ENCODE results near the gene NADK.

Gene NADK

DNA sequence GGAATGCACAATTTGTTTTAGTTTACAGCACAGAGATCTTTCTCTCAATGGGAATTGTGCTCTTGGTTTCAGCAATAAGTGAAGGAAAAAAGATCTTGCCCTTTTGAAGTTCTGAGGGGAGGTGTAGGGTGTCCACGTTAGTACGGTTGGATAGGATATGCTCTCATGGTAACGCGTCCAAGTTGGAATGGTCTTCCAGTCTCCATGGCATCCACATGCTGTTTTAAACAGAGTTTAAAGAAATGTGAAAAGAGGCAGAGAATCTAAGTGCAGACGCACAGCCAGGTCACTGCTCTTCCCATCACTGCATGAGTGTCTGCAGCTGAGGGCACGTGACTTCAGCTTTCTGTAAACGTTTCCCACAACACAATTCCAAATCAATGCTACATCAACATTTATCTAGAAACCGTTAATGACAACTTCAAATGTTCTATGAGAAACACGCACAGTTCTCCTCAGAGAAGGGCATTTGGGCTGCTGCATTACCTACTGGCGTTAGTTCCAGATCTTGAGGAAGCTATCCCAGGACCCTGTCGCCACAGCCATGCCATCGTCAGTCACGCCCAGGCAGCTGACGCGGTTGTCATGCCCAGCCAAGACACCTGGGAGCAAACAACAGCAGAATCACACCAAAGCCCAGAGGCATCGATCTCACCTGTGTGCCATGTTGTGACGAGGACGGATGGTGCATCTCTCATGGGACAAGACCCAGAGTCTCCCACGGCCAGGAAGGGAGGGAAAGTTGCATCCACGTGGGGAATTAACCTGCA lies 8.8 kb upstream of the NADK start:
- no peak for FAIRE-seq

DNA sequence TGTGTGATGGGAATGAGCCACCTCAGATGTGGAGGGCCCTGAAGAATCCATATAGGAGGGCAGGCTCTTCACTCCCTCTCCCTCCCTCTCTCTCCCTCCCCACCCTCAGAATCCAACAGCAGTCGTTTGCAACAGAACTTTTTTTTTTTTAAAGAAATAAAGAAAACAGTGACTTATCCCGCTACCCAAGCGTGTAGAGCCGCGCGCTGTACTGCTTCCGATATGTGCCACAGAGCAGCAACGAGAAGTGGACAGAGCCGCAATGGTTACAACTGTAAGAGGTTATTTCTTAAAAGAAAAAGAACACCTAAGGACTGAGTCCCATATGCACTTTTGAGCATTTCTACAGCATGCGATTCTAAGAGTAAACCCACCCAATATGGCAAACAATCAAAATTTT lies 7.4 kb upstream of the NADK start:
- no peak for FAIRE-seq

DNA sequence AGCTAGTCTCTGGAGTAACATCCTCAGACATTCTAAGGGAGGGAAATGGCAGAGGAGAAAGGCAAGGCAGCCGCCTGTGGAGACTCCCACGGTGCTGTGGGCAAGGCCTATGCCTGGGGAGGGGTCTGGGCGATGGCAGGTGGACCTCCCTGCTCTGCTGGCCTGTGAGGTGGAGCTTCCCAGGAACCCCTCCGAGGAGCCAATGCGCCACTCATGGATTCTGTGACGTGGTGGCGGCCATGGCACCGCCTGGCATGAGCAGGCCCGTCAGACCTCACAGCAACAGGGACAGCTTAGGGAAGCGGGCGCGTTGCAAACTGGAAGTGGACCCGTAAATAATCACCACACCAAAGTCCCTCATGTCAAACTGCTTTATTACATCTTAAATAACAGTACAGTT lies 6.7 kb upstream of the NADK start:
- FAIRE-seq: no peak

DNA sequence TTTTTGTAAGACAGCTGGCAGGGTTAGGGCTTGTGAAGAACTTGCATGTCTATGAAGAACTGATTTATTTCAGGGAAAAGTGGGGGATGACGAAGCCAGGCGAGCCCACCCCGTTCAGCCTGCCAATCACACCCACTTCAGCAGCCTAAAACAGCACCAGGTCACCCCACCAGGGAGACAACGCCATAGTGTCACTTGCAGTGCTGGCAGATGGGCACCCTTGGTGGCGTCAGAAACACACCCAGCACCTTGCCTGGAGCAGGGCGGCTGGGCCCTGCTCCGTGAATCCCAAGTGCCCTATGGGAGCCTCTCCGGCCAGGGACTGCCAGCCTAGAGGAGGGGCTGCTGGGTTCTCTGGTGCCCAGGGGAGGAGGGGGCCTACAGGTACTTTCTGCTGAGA lies 5.0 kb upstream of the NADK start:
- no peak for FAIRE-seq

DNA sequence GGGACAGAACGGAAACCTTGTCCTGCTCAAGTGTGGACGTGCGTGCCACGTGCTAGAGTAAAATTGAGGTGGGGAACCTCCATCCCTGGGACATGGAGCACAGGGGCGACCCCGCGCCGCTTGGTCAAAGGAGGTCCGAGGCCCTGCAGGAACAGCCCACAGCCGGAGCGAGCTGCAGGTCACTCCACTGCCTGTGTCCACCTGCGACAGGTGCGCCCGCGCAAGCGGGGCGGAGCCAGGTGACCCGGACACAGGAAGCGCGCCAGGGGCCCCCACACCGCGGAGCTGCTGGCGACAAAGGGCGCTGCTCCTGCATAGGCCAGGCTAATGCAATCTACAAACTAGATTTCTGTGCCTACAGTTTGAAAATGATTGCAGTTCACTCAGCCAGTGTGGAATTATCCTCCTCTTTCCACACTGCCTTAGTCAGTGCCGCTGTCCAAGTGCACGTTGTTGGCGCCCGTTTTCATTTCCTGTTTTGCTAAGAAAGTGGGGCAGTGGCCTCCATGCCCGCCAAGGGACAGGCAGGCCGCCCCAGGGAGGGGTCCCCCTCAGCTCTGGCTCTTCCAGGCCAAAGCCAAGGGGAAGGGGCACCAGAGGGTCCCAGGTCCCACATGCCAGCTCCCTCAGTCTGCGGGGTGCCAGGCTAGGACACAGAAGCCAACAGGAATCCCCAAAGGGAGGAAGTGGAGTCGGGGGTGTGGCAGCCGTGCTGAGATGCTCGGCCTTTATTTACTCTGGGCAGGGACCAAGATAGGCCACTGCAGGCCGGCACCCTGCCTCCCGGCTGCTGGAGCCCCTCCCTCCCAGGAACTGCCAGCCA lies 4.3 kb upstream of the NADK start:
- FAIRE-seq: no peak

DNA sequence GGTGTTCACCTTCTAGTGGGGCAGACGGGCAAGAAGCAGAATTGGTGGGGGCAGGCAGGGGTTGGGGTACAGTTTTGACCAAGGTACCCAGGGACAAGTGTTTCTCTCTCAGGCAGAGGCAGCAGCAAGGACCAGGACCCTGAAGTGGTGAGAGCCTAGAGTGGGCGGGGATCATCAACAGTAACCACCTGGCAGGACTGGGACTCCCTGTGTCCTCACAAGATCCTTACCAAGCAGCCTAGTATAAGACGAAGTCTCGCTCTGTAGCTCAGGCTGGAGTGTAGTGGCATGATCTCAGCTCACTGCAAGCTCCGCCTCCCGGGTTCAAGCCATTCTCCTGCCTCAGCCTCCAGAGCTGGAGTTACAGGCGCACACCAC lies 3.2 kb upstream of the NADK start:
- no peak for FAIRE-seq

DNA sequence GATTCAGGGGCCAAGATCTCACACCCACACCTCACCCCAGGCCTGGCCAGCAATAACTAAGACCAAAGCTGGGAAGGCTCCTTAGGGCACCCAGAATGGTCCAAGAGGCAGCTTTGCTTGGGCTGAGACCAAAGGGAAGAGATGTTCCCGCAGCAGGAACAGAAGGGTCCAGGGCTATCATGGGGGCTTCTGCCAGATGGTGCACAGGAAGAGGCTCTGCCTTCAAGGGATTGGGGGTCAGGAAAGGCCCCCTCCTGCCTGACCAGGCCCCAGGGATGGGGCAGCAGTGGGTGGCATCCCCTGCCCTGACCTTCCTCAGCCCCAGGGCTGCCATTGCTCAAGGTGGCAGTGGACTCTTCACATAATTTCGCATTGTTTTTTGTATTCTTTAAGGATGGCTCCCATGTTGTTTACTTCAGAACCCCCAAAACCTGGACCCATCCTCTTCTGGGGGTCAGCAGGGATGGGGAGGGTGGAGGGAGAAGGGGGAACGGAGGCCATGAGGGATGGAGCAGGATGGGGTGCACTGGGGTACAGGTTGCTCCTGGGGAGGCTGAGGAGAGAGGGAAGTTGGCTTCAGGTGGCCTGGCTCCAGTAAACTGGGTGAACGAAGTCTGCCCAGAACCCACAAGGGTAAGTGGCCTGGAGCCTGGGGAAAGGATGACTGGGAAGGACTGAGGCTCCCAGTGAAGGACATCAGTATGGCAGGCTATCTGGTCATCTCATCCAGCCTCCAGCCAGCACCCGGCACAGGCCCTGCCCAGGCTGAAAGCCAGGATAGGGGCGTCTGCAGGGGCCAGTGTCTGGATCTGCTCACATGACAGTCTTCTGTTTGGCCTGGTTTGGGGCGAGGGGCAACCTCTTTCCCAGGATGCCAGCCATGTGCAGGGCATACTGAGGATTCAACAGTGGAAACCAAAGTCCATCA lies 2.6 kb upstream of the NADK start:
- no peak for FAIRE-seq

DNA sequence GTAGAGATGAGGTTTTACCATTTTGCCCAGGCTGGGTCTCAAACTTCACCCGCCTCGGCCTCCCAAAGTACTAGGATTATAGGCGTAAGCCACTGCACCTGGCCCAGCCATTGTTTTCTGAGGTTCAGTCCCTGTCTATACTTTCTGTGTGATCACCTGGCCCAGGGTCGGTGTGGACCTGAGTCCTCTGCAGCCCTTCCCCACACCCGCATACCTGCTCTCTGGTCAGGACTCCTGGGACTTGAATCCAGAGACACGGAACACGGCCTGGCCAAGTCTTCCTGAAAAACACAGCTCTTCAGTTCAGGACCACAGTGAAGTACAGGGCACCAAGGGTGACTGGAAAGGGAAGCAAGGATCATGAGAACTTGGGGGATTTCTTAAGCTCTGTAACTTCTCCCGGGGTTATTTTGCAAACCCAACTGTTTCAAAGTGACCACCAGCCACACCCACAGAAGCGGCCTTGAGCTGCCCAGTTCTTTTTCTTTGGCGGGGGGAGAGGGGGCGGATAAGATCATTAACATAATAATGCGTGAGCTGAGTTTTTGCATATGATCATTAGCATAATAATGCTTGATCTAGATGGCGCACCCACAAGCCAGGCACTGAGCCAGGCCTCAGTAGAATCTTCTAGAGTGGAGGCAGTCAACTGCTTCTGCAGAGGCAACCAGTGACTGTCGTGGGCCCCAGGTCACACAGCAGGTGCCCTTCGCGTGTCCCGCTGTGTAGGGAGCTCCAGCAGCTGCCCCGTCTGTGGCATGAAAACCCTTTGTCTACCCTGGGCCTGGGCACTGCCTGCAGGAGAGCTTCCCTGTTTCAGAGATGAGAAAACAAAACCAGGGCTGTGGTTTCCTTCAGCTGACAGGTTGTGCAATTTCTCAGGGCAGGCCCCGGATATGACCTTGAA lies 1.7 kb upstream of the NADK start:
- FAIRE-seq: no peak

DNA sequence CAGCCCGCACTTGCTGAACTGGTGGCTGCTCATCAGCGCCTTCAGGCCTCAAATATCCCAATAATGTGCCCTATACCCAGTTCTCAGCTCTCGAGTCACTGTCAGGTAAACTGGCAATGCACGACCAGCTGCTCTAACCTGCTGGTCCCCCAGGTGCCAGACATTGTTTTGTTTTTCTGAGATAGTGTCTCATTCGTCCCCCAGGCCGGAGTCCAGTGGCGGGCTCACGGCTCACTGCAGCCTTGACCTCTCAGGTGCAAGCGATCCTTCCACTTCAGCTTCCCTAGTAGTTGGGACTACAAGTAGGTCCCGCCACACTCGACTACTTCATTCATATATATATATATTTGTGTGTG lies 1.0 kb upstream of the NADK start:
- FAIRE-seq: no peak

DNA sequence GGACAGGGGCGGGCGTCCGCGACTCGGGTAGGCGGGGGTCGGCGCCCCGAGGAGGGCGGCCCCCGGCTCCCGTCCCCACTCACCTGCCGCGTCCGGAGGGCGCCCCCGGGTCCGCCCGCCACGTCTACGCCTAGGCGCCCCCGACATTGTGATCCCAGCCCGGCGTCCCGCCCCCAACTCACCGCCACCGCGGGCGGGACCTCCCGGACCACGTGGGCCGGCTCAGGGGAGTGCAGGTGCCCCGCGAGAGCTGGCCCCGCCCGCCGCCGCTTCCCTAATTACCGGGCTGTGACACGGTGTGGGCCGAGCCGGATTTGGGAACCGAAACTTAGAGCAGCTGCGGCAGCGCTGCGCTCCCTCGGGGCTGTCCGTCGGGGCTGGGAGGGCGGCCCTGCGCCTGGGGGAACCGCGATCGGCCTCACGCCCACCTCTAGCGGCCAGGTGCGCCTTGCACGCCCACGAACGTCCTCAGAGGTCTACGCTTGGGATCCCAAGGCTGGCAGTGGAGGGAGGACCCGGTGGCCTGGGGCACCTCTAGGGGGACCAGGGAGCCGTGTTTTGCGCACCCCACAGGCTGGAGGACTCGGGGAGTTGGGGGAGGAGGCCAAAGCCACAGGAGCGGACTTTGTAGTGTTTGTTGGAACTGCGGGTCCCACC lies 521 bp upstream of the NADK start:
- FAIRE-seq: no peak

DNA sequence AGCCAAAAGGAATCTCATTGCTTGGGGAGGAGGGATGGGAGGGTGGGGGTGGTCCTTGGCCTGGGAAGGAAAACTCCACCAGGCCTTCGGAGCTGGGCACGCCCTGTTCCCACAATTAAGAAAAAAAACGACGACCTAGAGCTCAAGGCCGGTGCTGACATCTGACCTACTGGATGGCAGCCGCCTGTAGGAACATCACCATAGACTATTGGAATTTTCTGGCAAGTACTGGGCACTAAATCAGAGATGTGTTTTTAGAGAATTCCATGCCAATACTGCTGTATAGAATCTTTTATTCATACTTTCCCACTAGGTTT lies 729 bp downstream of the NADK start:
- no peak for FAIRE-seq

DNA sequence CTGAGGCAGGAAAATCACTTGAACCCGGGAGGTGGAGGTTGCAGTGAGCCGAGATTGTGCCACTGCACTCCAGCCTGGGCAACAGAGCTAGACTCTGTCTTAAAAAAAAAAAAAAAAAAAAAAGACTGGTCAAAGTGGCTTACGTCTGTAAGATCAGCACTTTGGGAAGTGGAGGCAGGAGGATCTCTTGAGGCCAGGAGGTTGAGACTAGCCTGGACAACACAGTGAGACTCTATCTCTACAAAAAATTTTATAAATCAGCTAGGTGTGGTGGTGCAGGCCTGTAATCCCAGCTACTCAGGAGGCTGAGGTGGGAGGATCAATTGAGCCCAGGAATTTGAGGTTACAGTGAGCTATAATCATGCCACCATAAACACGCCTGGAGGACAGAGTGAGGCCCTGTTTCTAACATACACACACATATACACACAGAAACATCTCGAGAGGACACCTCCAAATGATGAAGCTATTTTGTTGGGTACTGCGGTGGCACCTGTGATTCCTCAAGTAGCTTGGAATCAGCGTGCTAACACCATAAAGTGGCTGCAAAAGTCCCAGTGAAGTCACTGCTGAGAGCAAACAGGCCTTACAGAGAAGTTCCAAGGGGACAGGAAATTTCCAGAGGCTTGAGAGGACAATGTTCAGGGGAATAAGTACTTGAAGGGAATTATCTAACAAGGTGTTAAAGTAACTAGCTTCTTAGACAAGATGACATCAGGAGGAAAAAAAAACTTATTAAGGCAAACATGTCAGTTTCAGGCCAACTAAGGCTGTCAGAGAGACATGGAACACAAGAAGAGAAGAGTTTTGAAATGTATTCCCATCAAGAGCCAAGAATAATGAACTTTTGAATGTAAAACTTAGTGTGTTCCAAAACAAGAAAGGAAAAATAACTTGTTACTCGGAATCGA lies 1.3 kb downstream of the NADK start:
- FAIRE-seq: no peak

DNA sequence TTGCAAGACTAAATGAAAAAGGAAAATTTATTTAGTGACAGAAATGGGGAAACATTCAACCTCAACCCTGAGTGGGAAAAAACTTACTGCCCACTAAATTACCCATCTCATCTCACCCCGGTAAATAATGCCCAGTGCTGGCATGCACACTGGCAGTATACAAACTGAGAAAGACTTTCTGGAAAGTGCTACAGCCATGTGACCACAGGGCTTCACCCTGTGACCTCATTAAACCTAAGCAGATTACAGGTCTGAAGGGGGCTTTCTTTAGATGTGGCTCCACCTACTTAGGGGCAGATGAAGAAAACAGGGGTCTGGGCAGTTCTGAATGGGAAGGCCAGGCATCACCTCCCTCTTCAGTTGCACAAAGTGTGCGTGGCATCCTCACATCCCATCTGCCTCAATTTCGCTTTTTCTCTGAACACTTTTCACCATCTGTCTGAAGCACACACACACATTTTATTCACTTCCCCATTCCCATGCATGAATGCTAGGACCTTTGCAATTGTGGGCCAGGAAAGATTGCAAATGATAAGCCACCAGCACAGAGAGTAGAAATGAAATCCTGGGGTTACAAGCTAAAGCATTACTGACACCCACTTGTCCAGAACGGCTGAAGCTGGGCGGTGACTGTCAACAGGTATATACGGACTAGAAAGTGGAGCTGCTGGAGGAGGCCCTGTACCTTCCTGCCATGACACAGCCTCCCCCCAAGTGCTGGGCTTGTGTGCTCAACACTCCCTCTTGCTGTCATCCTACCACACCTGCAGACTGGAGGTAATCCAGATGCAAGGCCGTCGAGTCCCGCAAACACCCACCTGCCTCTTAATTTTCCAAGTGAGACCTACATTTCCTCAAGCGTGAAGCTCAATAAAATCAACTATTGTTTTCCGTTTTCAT lies 2.7 kb downstream of the NADK start:
- no peak for FAIRE-seq

DNA sequence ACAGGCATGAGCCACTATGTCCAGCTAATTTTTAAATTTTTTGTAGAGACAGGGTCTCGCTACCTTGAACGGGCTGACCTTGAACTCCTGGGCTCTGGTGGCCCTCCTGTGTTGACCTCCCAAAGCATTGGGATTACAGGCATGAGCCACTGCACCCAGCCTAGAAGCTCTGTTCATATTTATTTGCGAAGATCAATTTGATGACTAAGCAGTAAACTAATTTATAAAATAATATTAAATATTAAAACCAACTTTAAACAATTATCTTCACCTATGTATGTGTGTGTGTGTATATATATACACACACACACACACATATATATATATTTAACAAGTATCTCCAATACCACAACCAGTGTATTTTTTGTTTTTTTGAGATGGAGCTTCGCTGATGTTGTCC lies 4.4 kb downstream of the NADK start:
- FAIRE-seq: no peak

DNA sequence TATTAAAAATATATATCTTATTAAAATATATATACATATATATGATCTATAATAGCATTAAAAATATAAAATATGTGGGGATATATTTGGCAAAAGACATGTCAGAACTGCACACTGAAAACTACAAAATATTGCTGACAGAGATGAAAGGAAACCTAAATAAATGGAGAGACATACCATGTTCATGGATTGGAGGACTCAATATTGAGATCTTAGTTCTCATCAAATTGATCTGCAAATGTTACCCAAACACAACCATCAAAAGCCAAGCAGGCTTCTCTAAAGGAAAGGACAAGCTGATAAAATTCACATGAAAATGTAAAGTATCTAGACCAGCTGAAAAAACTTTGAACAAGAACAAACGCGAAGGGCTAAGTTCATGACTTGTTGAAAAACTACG lies 7.2 kb downstream of the NADK start:
- FAIRE-seq: no peak

DNA sequence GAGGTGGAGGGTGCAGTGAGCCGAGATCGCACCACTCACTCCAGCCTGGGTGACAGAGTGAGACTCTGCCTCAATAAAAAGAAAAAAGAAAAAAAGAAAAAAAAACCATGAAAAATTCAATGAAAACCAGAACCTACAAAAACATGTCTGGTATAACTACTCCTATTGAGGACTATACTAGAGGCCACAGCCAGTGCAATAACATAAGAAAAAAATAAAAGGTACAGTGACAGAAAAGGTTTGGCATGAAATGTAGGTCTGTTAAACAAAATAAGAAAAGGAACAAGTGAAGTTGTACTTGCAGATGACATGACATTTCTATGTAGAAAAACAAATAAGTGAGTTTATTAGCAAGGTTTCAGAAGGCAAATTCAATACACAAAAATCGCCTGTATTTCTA lies 8.2 kb downstream of the NADK start:
- FAIRE-seq: no peak

DNA sequence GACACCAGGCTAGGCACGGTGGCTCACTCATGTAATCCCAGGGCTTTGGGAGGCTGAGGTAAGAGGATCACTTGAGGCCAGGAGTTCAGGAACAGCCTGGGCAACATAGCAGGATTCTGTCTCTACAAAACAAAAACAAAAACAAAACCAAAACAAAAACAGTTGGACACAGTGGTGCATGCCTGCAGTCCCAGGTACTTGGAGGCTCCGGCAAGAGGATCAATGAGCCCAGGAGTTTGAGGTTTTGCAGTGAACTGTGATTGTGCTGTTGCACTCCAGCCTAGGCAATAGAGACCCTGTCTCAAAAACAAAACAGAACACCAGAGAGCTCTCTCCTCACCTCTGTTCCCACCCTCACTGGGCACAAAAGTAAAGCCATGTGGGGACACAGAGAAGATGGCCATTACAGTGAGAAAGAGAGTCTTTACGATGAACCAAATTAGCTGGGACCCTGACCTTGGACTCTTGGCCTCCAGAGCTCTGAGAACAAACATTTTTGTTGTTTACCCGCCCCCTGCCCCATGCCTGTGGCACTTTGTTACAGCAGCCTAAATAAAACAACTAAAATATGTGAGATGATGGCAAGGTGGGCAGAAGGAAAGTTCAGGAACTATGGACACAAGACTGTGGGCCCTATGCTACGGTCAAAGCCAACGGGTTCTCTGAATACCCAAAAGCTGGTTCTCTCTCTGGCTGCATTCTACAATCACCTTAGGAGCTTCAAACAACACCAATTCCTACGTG lies 9.8 kb downstream of the NADK start:
- FAIRE-seq: no peak

DNA sequence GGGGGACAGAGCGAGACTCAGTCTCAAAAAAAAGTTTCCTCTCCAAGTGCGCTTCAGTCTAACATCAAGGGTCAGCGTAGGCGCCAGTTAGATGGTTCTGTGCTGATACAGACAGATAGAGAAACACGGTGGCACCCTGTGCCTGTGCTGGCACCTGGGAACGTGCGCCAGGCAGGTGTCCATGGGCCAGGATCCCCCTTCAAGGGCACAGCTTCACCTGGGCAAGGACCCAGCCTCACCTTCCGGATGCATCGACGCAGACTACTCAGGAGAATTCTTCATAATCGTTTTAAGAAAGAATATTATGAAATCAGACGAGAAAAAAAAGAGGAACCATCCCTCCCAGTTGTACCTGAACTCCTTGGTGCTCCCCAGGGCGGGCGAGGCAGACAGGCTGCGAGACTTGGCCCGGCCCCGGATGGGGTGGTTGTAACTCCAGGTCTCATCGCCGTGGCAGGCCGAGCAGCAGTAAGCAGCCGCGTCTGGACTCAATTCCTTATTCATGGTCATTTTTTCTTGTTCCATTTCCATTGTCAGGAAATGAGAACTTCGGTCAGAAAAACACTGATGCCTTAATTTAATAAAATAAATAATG lies 13.3 kb downstream of the NADK start:
- no peak for FAIRE-seq
